ENCODE measurements around the gene C4orf50.

The C4orf50 gene

GRCh38 chr4:5890063-5890727 lies 128.0 kb downstream of the C4orf50 start:
- TF ChIP-seq ESRRG (CRISPR knock-in tag; IDR thresholded peaks at IDR 0.05) = no peak
- no peak for TF ChIP-seq SNAI2 (CRISPR knock-in tag; IDR thresholded peaks at IDR 0.05)
- TF ChIP-seq ISL1 (CRISPR knock-in tag; IDR thresholded peaks at IDR 0.05) = no peak
- TF ChIP-seq ZC3H10 (CRISPR knock-in tag; IDR thresholded peaks at IDR 0.05) = no peak
- TF ChIP-seq PATZ1 (CRISPR knock-in tag; IDR thresholded peaks at IDR 0.05; ENCODE audit: borderline replicate concordance) = no peak
- TF ChIP-seq POU6F1 (CRISPR knock-in tag; IDR thresholded peaks at IDR 0.05; ENCODE audit: borderline replicate concordance, low read depth) = no peak
- TF ChIP-seq OSR1 (CRISPR knock-in tag; IDR thresholded peaks at IDR 0.05) = no peak
- TF ChIP-seq CSDC2 (CRISPR knock-in tag; IDR thresholded peaks at IDR 0.05) = no peak
- no peak for TF ChIP-seq ZFP30 (CRISPR knock-in tag; IDR thresholded peaks at IDR 0.05)
- no peak for TF ChIP-seq ARNTL (CRISPR knock-in tag; IDR thresholded peaks at IDR 0.05; ENCODE audit: borderline replicate concordance, low read depth)
- TF ChIP-seq PPARA (CRISPR knock-in tag; IDR thresholded peaks at IDR 0.05; ENCODE audit: borderline replicate concordance) = no peak
- no peak for TF ChIP-seq RARB (CRISPR knock-in tag; IDR thresholded peaks at IDR 0.05)
- TF ChIP-seq, protein P1, sequence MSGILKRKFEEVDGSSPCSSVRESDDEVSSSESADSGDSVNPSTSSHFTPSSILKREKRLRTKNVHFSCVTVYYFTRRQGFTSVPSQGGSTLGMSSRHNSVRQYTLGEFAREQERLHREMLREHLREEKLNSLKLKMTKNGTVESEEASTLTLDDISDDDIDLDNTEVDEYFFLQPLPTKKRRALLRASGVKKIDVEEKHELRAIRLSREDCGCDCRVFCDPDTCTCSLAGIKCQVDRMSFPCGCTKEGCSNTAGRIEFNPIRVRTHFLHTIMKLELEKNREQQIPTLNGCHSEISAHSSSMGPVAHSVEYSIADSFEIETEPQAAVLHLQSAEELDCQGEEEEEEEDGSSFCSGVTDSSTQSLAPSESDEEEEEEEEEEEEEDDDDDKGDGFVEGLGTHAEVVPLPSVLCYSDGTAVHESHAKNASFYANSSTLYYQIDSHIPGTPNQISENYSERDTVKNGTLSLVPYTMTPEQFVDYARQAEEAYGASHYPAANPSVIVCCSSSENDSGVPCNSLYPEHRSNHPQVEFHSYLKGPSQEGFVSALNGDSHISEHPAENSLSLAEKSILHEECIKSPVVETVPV (CRISPR knock-in tag; IDR thresholded peaks at IDR 0.05) = no peak
- no peak for TF ChIP-seq ZNF8 (CRISPR knock-in tag; IDR thresholded peaks at IDR 0.05)
- TF ChIP-seq, protein P2, sequence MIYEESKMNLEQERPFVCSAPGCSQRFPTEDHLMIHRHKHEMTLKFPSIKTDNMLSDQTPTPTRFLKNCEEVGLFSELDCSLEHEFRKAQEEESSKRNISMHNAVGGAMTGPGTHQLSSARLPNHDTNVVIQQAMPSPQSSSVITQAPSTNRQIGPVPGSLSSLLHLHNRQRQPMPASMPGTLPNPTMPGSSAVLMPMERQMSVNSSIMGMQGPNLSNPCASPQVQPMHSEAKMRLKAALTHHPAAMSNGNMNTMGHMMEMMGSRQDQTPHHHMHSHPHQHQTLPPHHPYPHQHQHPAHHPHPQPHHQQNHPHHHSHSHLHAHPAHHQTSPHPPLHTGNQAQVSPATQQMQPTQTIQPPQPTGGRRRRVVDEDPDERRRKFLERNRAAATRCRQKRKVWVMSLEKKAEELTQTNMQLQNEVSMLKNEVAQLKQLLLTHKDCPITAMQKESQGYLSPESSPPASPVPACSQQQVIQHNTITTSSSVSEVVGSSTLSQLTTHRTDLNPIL (CRISPR knock-in tag; IDR thresholded peaks at IDR 0.05; ENCODE audit: low read depth) = no peak
- TF ChIP-seq ZFP3 (CRISPR knock-in tag; IDR thresholded peaks at IDR 0.05) = no peak

GRCh38 chr4:5889002-5889696 lies 129.1 kb downstream of the C4orf50 start:
- no peak for ATAC-seq
- TF ChIP-seq ESRRG (CRISPR knock-in tag; IDR thresholded peaks at IDR 0.05) = no peak
- TF ChIP-seq BACH2 (CRISPR knock-in tag; IDR thresholded peaks at IDR 0.05; ENCODE audit: borderline replicate concordance) = no peak
- TF ChIP-seq CSDC2 (CRISPR knock-in tag; IDR thresholded peaks at IDR 0.05) = no peak
- TF ChIP-seq PPARA (CRISPR knock-in tag; IDR thresholded peaks at IDR 0.05; ENCODE audit: borderline replicate concordance) = no peak
- no peak for TF ChIP-seq ISL1 (CRISPR knock-in tag; IDR thresholded peaks at IDR 0.05)
- TF ChIP-seq ZFP3 (CRISPR knock-in tag; IDR thresholded peaks at IDR 0.05) = no peak
- no peak for TF ChIP-seq ZNF70 (CRISPR knock-in tag; IDR thresholded peaks at IDR 0.05)
- TF ChIP-seq TOX (CRISPR knock-in tag; IDR thresholded peaks at IDR 0.05; ENCODE audit: borderline replicate concordance) = no peak
- TF ChIP-seq ZNF565 (CRISPR knock-in tag; conservative IDR thresholded peaks at IDR 0.05; ENCODE audit: low read depth) = no peak
- TF ChIP-seq GLIS3 (CRISPR knock-in tag; IDR thresholded peaks at IDR 0.05) = no peak
- no peak for TF ChIP-seq ZNF8 (CRISPR knock-in tag; IDR thresholded peaks at IDR 0.05)
- TF ChIP-seq OSR1 (CRISPR knock-in tag; IDR thresholded peaks at IDR 0.05) = no peak
- TF ChIP-seq, protein P1 (CRISPR knock-in tag; IDR thresholded peaks at IDR 0.05) = no peak
- no peak for TF ChIP-seq TSHZ2 (CRISPR knock-in tag; IDR thresholded peaks at IDR 0.05)
- TF ChIP-seq ZFP30 (CRISPR knock-in tag; IDR thresholded peaks at IDR 0.05) = no peak

More at GRCh38 chr4:5890063-5890727, 128.0 kb downstream of the C4orf50 start:
- ATAC-seq = peak; percentile 46; the same call in 2 of the 3 replicates

Data from SK-N-SH treated with all-trans-retinoic acid at 6 μM for 48 hours (cell line).